Gastroesophageal sphincter (tissue), 3 donors: Measurements from ENCODE around the gene OR10H3.

ENCODE experiments used
- CTCF ChIP-seq, 4 experiments: fragments of 200-600 bp in 2 of 4; fragments of 450-650 bp in 2 of 4; sonication (generic) in 1 of 4; IDR thresholded peaks; one replicate each; pipeline ENCODE4 v1.5.1; 2017 to 2019; ENCODE audit warnings: antibody characterized with exemption in 4 of 4, mild to moderate bottlenecking in 2 of 4, moderate library complexity in 2 of 4
- EP300 ChIP-seq: sonication (generic); formaldehyde crosslinking; IDR thresholded peaks from one replicate; pipeline ENCODE4 v1.6.1; 2017; ENCODE audit warnings: antibody characterized with exemption, mild to moderate bottlenecking
- POLR2A ChIP-seq, 2 donors: fragments of 450-650 bp; IDR thresholded peaks; one replicate each; pipeline ENCODE4 v1.6.1; 2017; ENCODE audit warnings: antibody characterized with exemption in 2 of 2, mild to moderate bottlenecking in 2 of 2, moderate library complexity in 1 of 2
- POLR2AphosphoS5 ChIP-seq: sonication (generic); formaldehyde crosslinking; IDR thresholded peaks from one replicate; pipeline ENCODE4 v1.6.1; 2017; ENCODE audit warnings: antibody characterized with exemption

GRCh38 chr19:15722956-15723355 lies 14.8 kb upstream of the OR10H3 start:
- TF ChIP-seq POLR2A (IDR thresholded peaks at IDR 0.05) (no peak), CTCF (IDR thresholded peaks at IDR 0.05) (no peak), EP300 (no peak), POLR2AphosphoS5 (no peak)
